Hypothalamus (tissue), 51 donors: ENCODE data around the gene HSD17B12.
"Not testable (repeated sequence)": the region's sequence is repeated elsewhere in the genome, so short reads cannot be mapped to it uniquely, and the experiment has no call there.

Experiments used
- DNase-seq, 51 donors: peaks; one replicate each; lab custom pipeline; 2025; lab: John Stamatoyannopoulos, UW

The HSD17B12 gene

GRCh38 chr11:43680521-43681400, at the start of gene HSD17B12:
Gene HSD17B12 (plus strand): TSS chr11:43680738. CDS start chr11:43680828, 90 bp downstream.
- peak; percentile 82 to 100 (median 99) for DNase-seq

GRCh38 chr11:43631732-43632131, 48.8 kb upstream of the HSD17B12 start:
- DNase-seq: no peak

- DNase-seq: no peak
These were observed 48.4 kb upstream of the HSD17B12 start for GRCh38 chr11:43632181-43632580.

GRCh38 chr11:43638717-43639116, 41.8 kb upstream of the HSD17B12 start:
- DNase-seq: no peak

- DNase-seq: no peak
These were observed 41.3 kb upstream of the HSD17B12 start for GRCh38 chr11:43639224-43639623.

- DNase-seq: no peak
These were observed 40.6 kb upstream of the HSD17B12 start for GRCh38 chr11:43639920-43640319.

GRCh38 chr11:43643898-43644620, 36.5 kb upstream of the HSD17B12 start:
- DNase-seq: peak; percentile 31 to 94 (median 78)

- no peak for DNase-seq
These were observed 35.8 kb upstream of the HSD17B12 start for GRCh38 chr11:43644621-43645299.

GRCh38 chr11:43646767-43647166, 33.8 kb upstream of the HSD17B12 start:
- DNase-seq: no peak

- DNase-seq: no peak
These were observed 31.6 kb upstream of the HSD17B12 start for GRCh38 chr11:43648888-43649287.

- no peak for DNase-seq
These were observed 31.0 kb upstream of the HSD17B12 start for GRCh38 chr11:43649501-43649900.

GRCh38 chr11:43649921-43650320, 30.6 kb upstream of the HSD17B12 start:
- no peak for DNase-seq

GRCh38 chr11:43663018-43663417, 17.5 kb upstream of the HSD17B12 start:
- DNase-seq: not testable (repeated sequence)

GRCh38 chr11:43664295-43664694, 16.2 kb upstream of the HSD17B12 start:
- no peak for DNase-seq

- DNase-seq: not testable (repeated sequence)
These were observed 9.3 kb upstream of the HSD17B12 start for GRCh38 chr11:43671284-43671683.

GRCh38 chr11:43674560-43674959, 6.0 kb upstream of the HSD17B12 start:
- no peak for DNase-seq

- no peak for DNase-seq
These were observed 3.6 kb upstream of the HSD17B12 start for GRCh38 chr11:43676933-43677332.

GRCh38 chr11:43681401-43681942, 934 bp downstream of the HSD17B12 start:
- DNase-seq: peak in 1 of 51 donors; percentile 21

- DNase-seq: not testable (repeated sequence)
These were observed 1.5 kb downstream of the HSD17B12 start for GRCh38 chr11:43682081-43682480.

- no peak for DNase-seq
These were observed 4.9 kb downstream of the HSD17B12 start for GRCh38 chr11:43685440-43685839.

GRCh38 chr11:43686207-43686606, 5.7 kb downstream of the HSD17B12 start:
- DNase-seq: no peak
